Body of pancreas (tissue), 4 donors: ENCODE data around the gene STAT5B. TPM values are rescaled to one million over a fixed set of nuclear protein-coding genes. Genes with fewer than 3 reads are reported as not detected.

Experiments used
- ATAC-seq: fragments of 150-250 bp; one replicate; pipeline ENCODE4 v1.9.1; 2016
- DNase-seq, 4 donors: peaks; one replicate each; pipeline ENCODE4 v3.0.0-alpha.2; 2019
- H3K27ac ChIP-seq, 4 donors: fragments of 200-600 bp; sonication (generic); 1 replicate in 3 of 4; 2 replicates in 1 of 4; pipeline versions ENCODE4 v1.5.1 to v1.6.1; 2016 to 2019; ENCODE audit warnings: mild to moderate bottlenecking in 1 of 4, mixed read lengths in 1 of 4, moderate library complexity in 1 of 4
- H3K27me3 ChIP-seq, 2 donors: fragments of 200-600 bp; sonication (generic); one replicate each; pipeline ENCODE4 v1.6.0; 2016; ENCODE audit warnings: mild to moderate bottlenecking in 1 of 2
- H3K36me3 ChIP-seq, 2 donors: fragments of 200-600 bp; sonication (generic); replicated peaks in 1 of 2; 2 replicates each; pipeline ENCODE4 v1.5.1; 2016; ENCODE audit warnings: low read depth in 2 of 2; ENCODE audit not compliant: insufficient read depth in 1 of 2
- H3K4me1 ChIP-seq: fragments of 200-600 bp; sonication (generic); one replicate; pipeline ENCODE4 v1.6.0; 2016
- H3K4me3 ChIP-seq, 2 donors: fragments of 200-600 bp; sonication (generic); 1 replicate in 1 of 2; 2 replicates in 1 of 2; pipeline ENCODE4 v1.5.1; 2016 to 2019
- H3K9me3 ChIP-seq, 3 donors: fragments of 200-600 bp; sonication (generic); 1 replicate in 2 of 3; 2 replicates in 1 of 3; pipeline ENCODE4 v1.5.1; 2016
- POLR2A ChIP-seq, 3 donors: fragments of 450-650 bp; IDR thresholded peaks; one replicate each; pipeline ENCODE4 v1.6.1; 2016; ENCODE audit warnings: antibody characterized with exemption in 3 of 3, mild to moderate bottlenecking in 2 of 3
- WGBS, 2 donors: methylation state at CpG; one replicate each; pipeline ENCODE4 v1.1.5; 2017; 5-methylcytosine and 5-hydroxymethylcytosine counted together
- intact Hi-C: fragments of 100-400 bp; cut with DNase I; formaldehyde crosslinking; loops from one replicate; pipeline ENCODE4 v1.15.1; 2023
- total RNA-seq, 2 donors: library from RNA; depleted of rRNA; stranded (reverse); fragments of >200 nt; gene quantifications; one replicate each; pipeline ENCODE4 v1.1.0, GENCODE V29; 2016
- TF ChIP-seq, protein P1 (sequence below), 7 experiments: fragments of 450-650 bp in 4 of 7; fragments of 200-600 bp in 3 of 7; sonication (generic) in 3 of 7; IDR thresholded peaks; one replicate each; pipeline ENCODE4 v1.5.1; 2016 to 2019; ENCODE audit warnings: antibody characterized with exemption in 7 of 7

The STAT5B gene
- total RNA-seq, 2 donors from 2014 or later = 35.3 TPM

DNA sequence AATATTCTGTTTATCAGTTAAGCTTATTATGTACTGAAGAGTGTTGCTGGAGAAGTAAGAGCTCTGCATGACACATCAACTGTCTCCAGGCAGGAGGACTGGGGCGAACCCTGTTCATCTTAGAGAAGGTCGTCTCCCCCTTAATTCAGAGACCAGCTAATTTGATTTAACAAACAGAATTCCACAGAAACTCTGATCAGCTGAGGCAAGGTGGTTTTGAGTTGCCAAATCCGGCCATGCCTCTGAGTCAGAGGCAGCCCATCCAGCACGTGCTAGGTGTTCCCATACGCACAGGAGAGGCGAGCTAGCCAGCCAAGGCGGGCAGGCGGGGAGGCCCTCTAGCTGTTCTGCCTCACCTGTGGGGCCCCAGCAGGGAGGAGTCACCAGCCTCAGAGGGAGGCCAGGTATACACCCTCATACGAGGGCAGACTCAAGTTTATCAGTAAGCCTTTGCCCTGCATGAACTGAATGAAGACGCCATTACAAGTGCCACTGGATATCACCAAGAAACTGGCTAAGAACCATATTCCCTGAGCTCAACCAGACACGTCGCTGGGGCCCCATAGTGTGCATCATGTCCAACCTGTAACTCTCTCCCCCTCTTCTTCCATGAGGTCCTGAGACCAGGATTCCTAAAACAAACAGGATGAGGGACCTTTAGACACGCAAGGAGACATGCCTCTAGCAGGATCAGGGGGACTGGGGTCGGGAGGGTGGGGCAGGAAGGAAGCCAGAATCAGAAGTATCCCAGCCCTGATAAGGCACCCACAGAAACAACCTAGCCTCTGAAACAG is 37.8 kb upstream of the STAT5B start:
- Histone ChIP-seq H3K9me3 (no peaks in the 10 kb centered on the region), H3K4me1 (peaks cover 30% of the 10 kb centered on the region), H3K27ac (no peak overlapping the region), H3K27me3 (no peaks in the 10 kb centered on the region), H3K36me3 (peaks cover 0 to 33% of the 10 kb centered on the region in 2 donors), H3K4me3 (no peak overlapping the region)
- intact Hi-C loops = loop anchor here (10.0 kb wide), 1 partner anchor 201 kb away; no protein-coding TSS in a partner anchor
- ATAC-seq (no peak), DNase-seq (no peak)
- WGBS, 2 donors = 80 to 91% methylated on average over 13 to 14 of the region's 14 CpGs
- TF ChIP-seq, protein P1, sequence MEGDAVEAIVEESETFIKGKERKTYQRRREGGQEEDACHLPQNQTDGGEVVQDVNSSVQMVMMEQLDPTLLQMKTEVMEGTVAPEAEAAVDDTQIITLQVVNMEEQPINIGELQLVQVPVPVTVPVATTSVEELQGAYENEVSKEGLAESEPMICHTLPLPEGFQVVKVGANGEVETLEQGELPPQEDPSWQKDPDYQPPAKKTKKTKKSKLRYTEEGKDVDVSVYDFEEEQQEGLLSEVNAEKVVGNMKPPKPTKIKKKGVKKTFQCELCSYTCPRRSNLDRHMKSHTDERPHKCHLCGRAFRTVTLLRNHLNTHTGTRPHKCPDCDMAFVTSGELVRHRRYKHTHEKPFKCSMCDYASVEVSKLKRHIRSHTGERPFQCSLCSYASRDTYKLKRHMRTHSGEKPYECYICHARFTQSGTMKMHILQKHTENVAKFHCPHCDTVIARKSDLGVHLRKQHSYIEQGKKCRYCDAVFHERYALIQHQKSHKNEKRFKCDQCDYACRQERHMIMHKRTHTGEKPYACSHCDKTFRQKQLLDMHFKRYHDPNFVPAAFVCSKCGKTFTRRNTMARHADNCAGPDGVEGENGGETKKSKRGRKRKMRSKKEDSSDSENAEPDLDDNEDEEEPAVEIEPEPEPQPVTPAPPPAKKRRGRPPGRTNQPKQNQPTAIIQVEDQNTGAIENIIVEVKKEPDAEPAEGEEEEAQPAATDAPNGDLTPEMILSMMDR (IDR thresholded peaks at IDR 0.05) = no peak
- TF ChIP-seq POLR2A (IDR thresholded peaks at IDR 0.05) = no peak

DNA sequence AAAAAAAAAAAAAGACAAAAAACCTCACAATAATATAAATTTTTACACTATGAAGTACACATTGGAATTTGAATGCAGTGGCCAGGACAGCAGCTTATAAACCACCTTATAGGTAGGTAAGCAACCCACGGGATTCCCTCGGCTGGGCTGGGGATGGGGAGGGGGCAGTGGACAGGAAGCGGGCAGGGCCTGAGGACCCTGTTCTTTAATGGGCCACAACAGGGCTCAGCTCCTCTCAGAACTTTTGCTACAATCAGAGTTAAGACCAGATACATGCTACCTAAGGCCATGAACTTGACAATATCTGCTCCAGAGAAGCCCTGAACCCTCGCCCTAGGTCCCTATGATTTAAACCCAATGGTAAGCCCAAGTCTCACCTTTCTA is 37.2 kb upstream of the STAT5B start:
- 93 to 100% methylated on average over 4 of the region's 4 CpGs for WGBS, 2 donors
- no peak for TF ChIP-seq POLR2A (IDR thresholded peaks at IDR 0.05)
- TF ChIP-seq, protein P1 (IDR thresholded peaks at IDR 0.05) = no peak
- Histone ChIP-seq H3K36me3 (peaks cover 0 to 29% of the 10 kb centered on the region in 2 donors), H3K27ac (no peak overlapping the region), H3K4me1 (peaks cover 30% of the 10 kb centered on the region), H3K4me3 (no peak overlapping the region), H3K9me3 (no peaks in the 10 kb centered on the region), H3K27me3 (no peaks in the 10 kb centered on the region)
- intact Hi-C loops = loop anchor here (10.0 kb wide), 1 partner anchor 201 kb away; no protein-coding TSS in a partner anchor
- DNase-seq (no peak), ATAC-seq (no peak)

DNA sequence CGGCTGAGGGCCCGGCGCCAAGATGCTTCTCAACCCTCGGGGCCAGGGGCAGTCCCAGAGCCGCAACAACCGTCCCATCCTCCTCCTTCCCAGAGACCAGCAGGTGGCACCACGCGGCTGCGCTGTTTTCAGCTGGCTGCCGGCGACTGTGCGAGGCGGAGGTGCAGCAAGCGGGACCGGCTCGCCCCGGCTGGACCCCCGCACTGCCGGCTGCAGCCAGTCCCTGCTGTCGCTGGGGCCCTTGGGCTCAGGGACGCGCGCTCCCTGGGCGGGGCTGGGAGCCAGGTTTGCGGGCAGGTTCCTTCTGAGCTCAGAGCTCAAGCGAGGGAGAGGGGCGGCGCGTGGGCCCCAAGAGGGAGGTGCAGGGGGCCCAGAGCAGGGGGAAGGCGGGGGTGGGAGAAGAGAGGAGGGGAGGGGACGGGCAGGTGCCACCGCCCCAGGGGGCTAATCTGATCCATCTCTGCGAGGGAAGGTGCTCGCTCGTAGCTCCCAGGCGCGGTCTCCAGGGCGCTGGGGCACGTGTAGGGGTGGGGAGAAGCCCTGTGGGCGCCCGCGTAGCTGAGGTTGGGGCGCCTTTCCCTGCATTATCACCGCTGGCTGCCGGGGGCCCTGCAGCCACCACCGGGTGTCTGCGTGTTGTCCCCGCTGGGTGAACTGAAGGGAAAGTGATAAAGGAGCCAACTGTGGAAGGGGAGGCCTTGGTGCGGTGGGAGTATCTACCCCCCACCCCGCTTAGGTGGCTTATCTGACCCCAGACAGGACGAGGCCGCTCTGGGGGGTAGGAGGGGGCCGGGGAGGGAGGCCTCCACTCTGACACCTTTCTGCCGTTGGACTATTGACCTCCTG is 36.3 kb upstream of the STAT5B start:
- H3K27me3 ChIP-seq = no peaks in the 10 kb centered on the region
- WGBS, 2 donors = 27 to 67% methylated on average over 14 to 50 of the region's 54 CpGs
- H3K27ac ChIP-seq = peak overlapping the region in 2 of 4 donors; percentile 44 to 71
- intact Hi-C loops = loop anchor here (10.0 kb wide), 1 partner anchor 202 kb away; no protein-coding TSS in a partner anchor
- no peak overlapping the region for H3K4me3 ChIP-seq
- TF ChIP-seq POLR2A (IDR thresholded peaks at IDR 0.05) = no peak
- TF ChIP-seq, protein P1 (IDR thresholded peaks at IDR 0.05) = peak; percentile 20 to 62 (median 36)
- ATAC-seq (peak; percentile 65), DNase-seq (peak; percentile 64 to 83 (median 82))
- peaks cover 23% of the 10 kb centered on the region for H3K4me1 ChIP-seq
- no peaks in the 10 kb centered on the region for H3K9me3 ChIP-seq
- peaks cover 0 to 28% of the 10 kb centered on the region in 2 donors for H3K36me3 ChIP-seq

DNA sequence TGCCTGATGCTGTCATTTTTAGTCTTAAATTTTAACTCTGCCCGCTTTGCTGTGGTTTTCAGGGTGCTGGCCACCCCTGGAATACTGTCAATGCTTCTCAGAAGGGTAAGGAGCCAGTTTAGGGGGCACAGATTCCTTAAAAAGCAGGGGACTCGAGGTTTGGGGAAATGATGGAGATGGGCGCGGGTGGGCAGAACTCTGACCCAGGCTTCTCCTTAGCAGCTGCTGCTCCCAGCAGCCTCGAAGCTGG is 35.8 kb upstream of the STAT5B start:
- no peaks in the 10 kb centered on the region for H3K27me3 ChIP-seq
- TF ChIP-seq POLR2A (IDR thresholded peaks at IDR 0.05) = no peak
- TF ChIP-seq, protein P1 (IDR thresholded peaks at IDR 0.05) = no peak
- no peak overlapping the region for H3K4me3 ChIP-seq
- ATAC-seq (no peak), DNase-seq (no peak)
- no peaks in the 10 kb centered on the region for H3K9me3 ChIP-seq
- intact Hi-C loops = loop anchor here (10.0 kb wide), 1 partner anchor 203 kb away; no protein-coding TSS in a partner anchor
- WGBS, 2 donors = 35 to 78% methylated on average over 2 to 5 of the region's 5 CpGs
- peaks cover 0 to 27% of the 10 kb centered on the region in 2 donors for H3K36me3 ChIP-seq
- peak overlapping the region in 2 of 4 donors; percentile 44 to 71 for H3K27ac ChIP-seq
- peaks cover 18% of the 10 kb centered on the region for H3K4me1 ChIP-seq
